ENCODE data around the gene RBBP8NL. TPM values are rescaled to one million over a fixed set of nuclear protein-coding genes. Genes with fewer than 3 reads are reported as not detected.

The RBBP8NL gene
- total RNA-seq, 1 experiment from 2014 or later: 1.5 TPM

DNA sequence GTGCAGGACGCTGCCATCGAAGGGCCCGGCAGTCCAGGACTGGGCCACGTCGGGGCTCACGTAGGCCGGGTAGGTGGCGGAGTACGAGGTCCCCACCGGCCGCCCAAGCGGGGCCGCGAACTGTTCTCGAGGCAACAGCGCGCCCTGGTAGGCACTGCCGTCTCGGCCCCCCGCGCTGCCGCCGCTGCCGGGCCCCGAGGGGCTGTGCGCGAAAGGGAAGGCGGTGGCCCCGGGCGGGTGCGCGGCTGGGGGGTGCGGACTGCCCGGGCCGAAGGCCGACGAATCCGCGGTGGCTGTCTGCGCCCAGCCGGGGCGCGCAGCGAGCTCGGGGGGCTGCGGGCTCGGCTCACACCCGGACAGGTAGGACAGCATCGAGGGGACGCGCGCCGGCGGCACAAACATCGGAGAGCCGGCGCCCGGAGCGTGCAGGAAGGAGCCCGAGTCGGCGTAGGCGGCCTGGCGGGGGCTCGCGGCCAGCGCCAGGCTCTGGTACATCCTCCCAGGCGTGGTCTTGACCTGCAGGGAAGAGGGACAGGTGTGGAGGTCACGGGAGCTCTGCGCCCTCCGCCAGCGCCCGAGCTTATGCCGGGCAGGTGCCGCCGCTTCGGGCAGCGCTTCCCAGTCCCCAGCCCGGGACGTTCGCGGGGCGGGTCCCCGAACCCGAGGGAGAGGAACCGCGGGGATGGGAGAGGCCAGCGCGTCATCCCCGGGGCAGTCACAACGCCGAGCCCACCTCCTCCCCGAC is 47.9 kb upstream of the RBBP8NL start:
- CTCF ChIA-PET: interaction anchor here (0.6 to 3.3 kb wide), 3 partner anchors 25 to 65 kb away, joined by 3 to 16 read pairs (median 5); no protein-coding TSS in a partner anchor

More for the DNA sequence above, 47.9 kb upstream of the RBBP8NL start:
- Mint-ChIP-seq H3K27ac (no peak overlapping the region), H3K27me3 (ENCODE audit: low read depth) (peaks cover 73% of the 10 kb centered on the region), H3K9me3 (no peaks in the 10 kb centered on the region), H3K4me3 (peak overlapping the region; percentile 50), H3K4me1 (peaks cover 15% of the 10 kb centered on the region), H3K36me3 (no peaks in the 10 kb centered on the region)
- no peak for DNase-seq (ENCODE audit: low spot score)
- POLR2A ChIA-PET: no interaction called here
- peak; percentile 14 for ATAC-seq
- no peak for TF ChIP-seq FOXP1 (CRISPR knock-in tag; IDR thresholded peaks at IDR 0.05; ENCODE audit: borderline replicate concordance)
- TF ChIP-seq TCF7 (CRISPR knock-in tag; IDR thresholded peaks at IDR 0.05; ENCODE audit: low read depth): peak; percentile 48; the same call in 1 of the 2 replicates
- no peak for TF ChIP-seq TEAD4 (CRISPR knock-in tag; IDR thresholded peaks at IDR 0.05)
- no peak for TF ChIP-seq ESRRA (CRISPR knock-in tag; IDR thresholded peaks at IDR 0.05; ENCODE audit: borderline replicate concordance)
- no peak for TF ChIP-seq ZNF396 (CRISPR knock-in tag; IDR thresholded peaks at IDR 0.05; ENCODE audit: borderline replicate concordance)
- no peak for TF ChIP-seq CREB1 (CRISPR knock-in tag; IDR thresholded peaks at IDR 0.05)
- no peak for TF ChIP-seq KAT7 (CRISPR knock-in tag; IDR thresholded peaks at IDR 0.05; ENCODE audit: borderline replicate concordance)
- TF ChIP-seq ATF6 (CRISPR knock-in tag; IDR thresholded peaks at IDR 0.05): no peak
- TF ChIP-seq, protein P1, sequence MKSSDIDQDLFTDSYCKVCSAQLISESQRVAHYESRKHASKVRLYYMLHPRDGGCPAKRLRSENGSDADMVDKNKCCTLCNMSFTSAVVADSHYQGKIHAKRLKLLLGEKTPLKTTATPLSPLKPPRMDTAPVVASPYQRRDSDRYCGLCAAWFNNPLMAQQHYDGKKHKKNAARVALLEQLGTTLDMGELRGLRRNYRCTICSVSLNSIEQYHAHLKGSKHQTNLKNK (CRISPR knock-in tag; IDR thresholded peaks at IDR 0.05): no peak
- TF ChIP-seq PRRX2 (CRISPR knock-in tag; IDR thresholded peaks at IDR 0.05): no peak
- TF ChIP-seq NFATC4 (CRISPR knock-in tag; IDR thresholded peaks at IDR 0.05): no peak
- 0 out of 2 replicates have a peak, but pooled peaks have one; percentile 4 for TF ChIP-seq ARID4B (CRISPR knock-in tag; IDR thresholded peaks at IDR 0.05; ENCODE audit: borderline replicate concordance)
- TF ChIP-seq, protein P2, sequence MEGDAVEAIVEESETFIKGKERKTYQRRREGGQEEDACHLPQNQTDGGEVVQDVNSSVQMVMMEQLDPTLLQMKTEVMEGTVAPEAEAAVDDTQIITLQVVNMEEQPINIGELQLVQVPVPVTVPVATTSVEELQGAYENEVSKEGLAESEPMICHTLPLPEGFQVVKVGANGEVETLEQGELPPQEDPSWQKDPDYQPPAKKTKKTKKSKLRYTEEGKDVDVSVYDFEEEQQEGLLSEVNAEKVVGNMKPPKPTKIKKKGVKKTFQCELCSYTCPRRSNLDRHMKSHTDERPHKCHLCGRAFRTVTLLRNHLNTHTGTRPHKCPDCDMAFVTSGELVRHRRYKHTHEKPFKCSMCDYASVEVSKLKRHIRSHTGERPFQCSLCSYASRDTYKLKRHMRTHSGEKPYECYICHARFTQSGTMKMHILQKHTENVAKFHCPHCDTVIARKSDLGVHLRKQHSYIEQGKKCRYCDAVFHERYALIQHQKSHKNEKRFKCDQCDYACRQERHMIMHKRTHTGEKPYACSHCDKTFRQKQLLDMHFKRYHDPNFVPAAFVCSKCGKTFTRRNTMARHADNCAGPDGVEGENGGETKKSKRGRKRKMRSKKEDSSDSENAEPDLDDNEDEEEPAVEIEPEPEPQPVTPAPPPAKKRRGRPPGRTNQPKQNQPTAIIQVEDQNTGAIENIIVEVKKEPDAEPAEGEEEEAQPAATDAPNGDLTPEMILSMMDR (IDR thresholded peaks at IDR 0.05): no peak
- no peak for TF ChIP-seq NR3C1 (CRISPR knock-in tag; conservative IDR thresholded peaks at IDR 0.05; ENCODE audit: low read depth)
- no peak for TF ChIP-seq RELA (CRISPR knock-in tag; IDR thresholded peaks at IDR 0.05; ENCODE audit: borderline replicate concordance)
- TF ChIP-seq PRDM15 (CRISPR knock-in tag; IDR thresholded peaks at IDR 0.05): 0 out of 2 replicates have a peak, but pooled peaks have one; percentile 1
- TF ChIP-seq ZNF138 (CRISPR knock-in tag; conservative IDR thresholded peaks at IDR 0.05): no peak
- TF ChIP-seq ZNF423 (CRISPR knock-in tag; IDR thresholded peaks at IDR 0.05): no peak

Measured in WTC11 (cell line).